Measurements from ENCODE around the gene ZKSCAN1.
A peak's percentile ranks its signal among the peaks of the same experiment; 100 is the strongest.
"Not testable (repeated sequence)": the region's sequence is repeated elsewhere in the genome, so short reads cannot be mapped to it uniquely, and the experiment has no call there.

ZKSCAN1 gene

GRCh38 chr7:99997545-99998137 is 17.8 kb upstream of the ZKSCAN1 start:
- DNase-seq (ENCODE audit: extremely low spot score, insufficient read length, low read depth) (peak; percentile 52), FAIRE-seq (peak; percentile 24)

- DNase-seq (ENCODE audit: extremely low spot score, insufficient read length, low read depth) (no peak), FAIRE-seq (no peak)
These were observed 15.2 kb upstream of the ZKSCAN1 start for GRCh38 chr7:100000239-100000638.

GRCh38 chr7:100003711-100004661 is 11.4 kb upstream of the ZKSCAN1 start:
- DNase-seq (ENCODE audit: extremely low spot score, insufficient read length, low read depth) (no peak), FAIRE-seq (no peak)

GRCh38 chr7:100007887-100008286 is 7.5 kb upstream of the ZKSCAN1 start:
- no peak for DNase-seq (ENCODE audit: extremely low spot score, insufficient read length, low read depth)
- FAIRE-seq, result no peak

DNA sequence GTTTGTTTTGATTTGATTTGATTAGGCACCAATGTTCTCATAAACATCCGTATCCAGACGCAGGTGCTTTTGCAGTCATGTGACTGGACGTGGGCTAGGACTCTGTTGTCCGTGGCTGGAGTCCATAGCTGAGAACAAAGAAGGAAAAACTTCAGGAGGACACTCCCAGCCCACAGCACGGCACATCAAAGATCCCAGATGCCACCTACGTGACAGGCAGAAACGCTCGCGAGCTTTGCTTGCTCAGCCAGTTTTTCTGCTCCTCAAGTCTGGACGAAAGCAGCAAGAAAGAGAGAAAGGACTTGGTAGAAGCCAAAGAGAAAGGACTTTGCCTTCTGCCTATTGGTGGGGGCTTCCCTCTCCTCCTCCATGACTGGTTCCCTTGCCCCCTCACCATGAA is 6.9 kb upstream of the ZKSCAN1 start:
- FAIRE-seq (no peak), DNase-seq (ENCODE audit: extremely low spot score, insufficient read length, low read depth) (no peak)

- DNase-seq (ENCODE audit: extremely low spot score, insufficient read length, low read depth); FAIRE-seq: not testable (repeated sequence)
These were observed 5.4 kb upstream of the ZKSCAN1 start for GRCh38 chr7:100009952-100010351.

DNA sequence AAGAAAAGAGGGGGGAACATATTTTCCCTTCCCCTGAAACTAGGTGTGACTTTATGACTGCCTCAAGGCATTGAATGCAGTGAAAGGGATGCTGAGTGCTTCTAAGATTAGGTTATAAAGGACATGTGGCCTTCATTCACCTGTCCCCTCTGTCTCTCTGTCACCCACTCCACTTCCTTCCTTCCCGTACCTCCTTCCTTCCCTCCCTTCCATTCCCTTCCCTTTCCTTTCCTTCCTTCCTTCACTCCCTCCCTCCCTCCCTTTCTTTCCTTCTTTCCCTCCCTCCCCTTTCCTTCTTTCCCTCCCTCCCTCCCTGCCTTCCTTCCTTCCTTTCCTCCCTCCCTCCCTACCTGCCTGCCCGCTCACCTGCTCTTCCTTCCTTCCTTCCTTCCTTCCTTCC is 4.5 kb upstream of the ZKSCAN1 start:
- FAIRE-seq (no peak), DNase-seq (ENCODE audit: extremely low spot score, insufficient read length, low read depth) (no peak)

GRCh38 chr7:100011516-100011915 is 3.9 kb upstream of the ZKSCAN1 start:
- FAIRE-seq, result no peak
- DNase-seq (ENCODE audit: extremely low spot score, insufficient read length, low read depth), result no peak

- not testable (repeated sequence) for FAIRE-seq; DNase-seq (ENCODE audit: extremely low spot score, insufficient read length, low read depth)
These were observed 2.7 kb upstream of the ZKSCAN1 start for GRCh38 chr7:100012385-100013327.

- no peak for FAIRE-seq
- DNase-seq (ENCODE audit: extremely low spot score, insufficient read length, low read depth), result no peak
These were observed 2.1 kb upstream of the ZKSCAN1 start for GRCh38 chr7:100013328-100013676.

- FAIRE-seq, result no peak
These were observed 962 bp downstream of the ZKSCAN1 start for GRCh38 chr7:100016215-100016901.

GRCh38 chr7:100017300-100017699 is 1.9 kb downstream of the ZKSCAN1 start:
- DNase-seq (ENCODE audit: extremely low spot score, insufficient read length, low read depth) (no peak), FAIRE-seq (no peak)

More at GRCh38 chr7:100016215-100016901, 962 bp downstream of the ZKSCAN1 start:
- DNase-seq (ENCODE audit: extremely low spot score, insufficient read length, low read depth), result no peak

GRCh38 chr7:100017875-100018274 is 2.5 kb downstream of the ZKSCAN1 start:
- FAIRE-seq, result no peak
- no peak for DNase-seq (ENCODE audit: extremely low spot score, insufficient read length, low read depth)

DNA sequence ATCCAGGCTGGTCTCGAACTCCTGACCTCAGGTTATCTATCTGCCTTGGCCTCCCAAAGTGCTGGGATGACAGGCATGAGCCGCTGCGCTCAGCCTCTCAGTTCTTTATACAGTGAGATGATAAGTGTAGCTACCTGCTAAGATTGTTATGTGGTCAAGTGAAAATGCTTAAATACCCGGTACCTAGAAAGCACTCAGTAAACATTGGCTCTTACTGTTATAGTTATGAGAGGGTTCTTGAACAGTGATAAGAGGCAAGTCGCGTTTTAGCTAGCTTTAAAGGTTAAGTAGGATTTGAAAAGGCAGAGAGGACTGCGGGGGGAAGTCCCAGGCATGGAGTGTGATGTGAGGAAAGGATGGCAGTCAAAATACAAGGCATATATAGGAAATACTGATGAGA is 4.5 kb downstream of the ZKSCAN1 start:
- DNase-seq (ENCODE audit: extremely low spot score, insufficient read length, low read depth) (no peak), FAIRE-seq (no peak)

- DNase-seq (ENCODE audit: extremely low spot score, insufficient read length, low read depth), result no peak
- no peak for FAIRE-seq
These were observed 5.9 kb downstream of the ZKSCAN1 start for GRCh38 chr7:100021297-100021696.

DNA sequence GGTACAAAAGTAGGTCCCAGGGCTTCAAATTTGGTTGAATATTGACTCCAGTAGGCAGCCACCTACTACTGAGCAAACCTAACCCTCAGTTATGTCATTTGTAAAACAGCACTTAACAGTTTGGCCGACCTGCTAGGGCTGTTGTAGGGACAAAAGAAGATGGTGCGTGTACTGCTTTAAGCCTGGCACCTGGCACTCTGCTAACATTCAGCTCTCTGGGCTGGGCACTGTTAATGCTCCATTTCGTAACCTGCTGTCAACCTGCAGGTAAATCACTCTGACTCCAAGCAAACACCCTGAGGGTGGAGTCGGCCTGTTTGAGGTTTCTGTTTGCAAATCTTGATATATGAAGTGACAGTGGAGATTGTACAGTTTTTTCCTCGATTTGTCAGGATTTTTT is 7.2 kb downstream of the ZKSCAN1 start:
- no peak for DNase-seq (ENCODE audit: extremely low spot score, insufficient read length, low read depth)

GRCh38 chr7:100023526-100023925 is 8.1 kb downstream of the ZKSCAN1 start:
- FAIRE-seq (no peak), DNase-seq (ENCODE audit: extremely low spot score, insufficient read length, low read depth) (no peak)

More for the DNA sequence above, 7.2 kb downstream of the ZKSCAN1 start:
- no peak for FAIRE-seq

- FAIRE-seq, result no peak
- no peak for DNase-seq (ENCODE audit: extremely low spot score, insufficient read length, low read depth)
These were observed 8.7 kb downstream of the ZKSCAN1 start for GRCh38 chr7:100024020-100024619.

DNA sequence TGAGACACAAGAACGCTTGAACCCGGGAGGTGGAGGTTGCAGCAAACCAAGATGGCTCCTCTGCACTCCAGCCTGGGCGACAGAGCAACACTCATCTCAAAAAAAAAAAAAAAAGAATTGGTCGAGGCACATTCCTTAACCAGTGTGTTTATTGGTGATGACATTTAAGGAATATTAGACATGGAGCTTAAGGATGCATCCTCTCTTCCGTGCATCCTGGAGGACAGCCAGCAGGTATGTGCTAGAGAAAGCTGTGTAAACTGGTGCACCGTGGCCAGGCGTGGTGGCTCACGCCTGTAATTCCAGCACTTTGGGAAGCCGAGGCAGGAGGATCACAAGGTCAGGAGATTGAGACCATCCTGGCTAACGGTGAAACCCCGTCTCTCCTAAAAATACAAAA is 11.8 kb downstream of the ZKSCAN1 start:
- no peak for DNase-seq (ENCODE audit: extremely low spot score, insufficient read length, low read depth)
- FAIRE-seq, result no peak

Measured in GM18507 (cell line).